SJCRH30 (cell line): ENCODE results near the gene TDRD1. TPM values are rescaled to one million over a fixed set of nuclear protein-coding genes. Genes with fewer than 3 reads are reported as not detected.

ENCODE experiments used
- DNase-seq, 2 experiments: peaks; one replicate each; pipeline ENCODE4 v3.0.0-alpha.2; 2015 to 2020
- H3K27ac ChIP-seq: fragments of 250-450 bp; sonication (Bioruptor Pico); 2 replicates; pipeline ENCODE4 v1.5.1; 2020; ENCODE audit warnings: mild to moderate bottlenecking, moderate library complexity
- H3K27me3 ChIP-seq: fragments of 250-450 bp; sonication (Bioruptor Pico); 2 replicates; pipeline ENCODE4 v1.5.1; 2020; ENCODE audit warnings: mild to moderate bottlenecking, moderate library complexity
- H3K36me3 ChIP-seq: fragments of 250-450 bp; sonication (Bioruptor Pico); 2 replicates; pipeline ENCODE4 v1.5.1; 2020; ENCODE audit warnings: mild to moderate bottlenecking, moderate library complexity
- H3K4me1 ChIP-seq: fragments of 250-450 bp; sonication (Bioruptor Pico); 2 replicates; pipeline ENCODE4 v1.5.1; 2020; ENCODE audit warnings: mild to moderate bottlenecking, moderate library complexity
- H3K4me3 ChIP-seq: fragments of 250-450 bp; sonication (Bioruptor Pico); 2 replicates; pipeline ENCODE4 v1.5.1; 2020; ENCODE audit warnings: mild to moderate bottlenecking, moderate library complexity
- H3K9me3 ChIP-seq: fragments of 250-450 bp; sonication (Bioruptor Pico); replicated peaks from 2 replicates; pipeline ENCODE4 v1.5.1; 2020; ENCODE audit warnings: mild to moderate bottlenecking, moderate library complexity
- total RNA-seq: library from RNA; depleted of rRNA; stranded (reverse); fragments of >200 nt; shearing (Covaris generic); gene quantifications from 2 replicates; pipeline ENCODE4 v1.2.3, GENCODE V29; 2014

The TDRD1 gene
- total RNA-seq, 1 experiment from 2014 or later, result 0.61 TPM

- Histone ChIP-seq H3K4me3 (no peak overlapping the region), H3K9me3 (peaks cover 3% of the 10 kb centered on the region; the same call in 1 of the 2 replicates), H3K4me1 (0 out of 2 replicates have a peak, but pooled peaks cover 4% of the 10 kb centered on the region)
These were observed 10.6 kb upstream of the TDRD1 start for GRCh38 chr10:114168450-114169009.

GRCh38 chr10:114172216-114172615, 6.9 kb upstream of the TDRD1 start:
- H3K27me3 ChIP-seq, result no peaks in the 10 kb centered on the region
- no peaks in the 10 kb centered on the region for H3K36me3 ChIP-seq
- H3K9me3 ChIP-seq, result peaks cover 3% of the 10 kb centered on the region; the same call in 1 of the 2 replicates
- H3K4me1 ChIP-seq, result 0 out of 2 replicates have a peak, but pooled peaks cover 4% of the 10 kb centered on the region
- no peak overlapping the region for H3K4me3 ChIP-seq
- DNase-seq, result no peak
- H3K27ac ChIP-seq, result no peak overlapping the region

More at GRCh38 chr10:114168450-114169009, 10.6 kb upstream of the TDRD1 start:
- 0 out of 2 replicates have a peak, but pooled peaks cover 1% of the 10 kb centered on the region for H3K36me3 ChIP-seq
- H3K27ac ChIP-seq, result no peak overlapping the region
- H3K27me3 ChIP-seq, result no peaks in the 10 kb centered on the region
- no peak for DNase-seq

- Histone ChIP-seq H3K9me3 (peaks cover 3% of the 10 kb centered on the region; the same call in 1 of the 2 replicates), H3K27me3 (no peaks in the 10 kb centered on the region), H3K27ac (no peak overlapping the region), H3K36me3 (no peaks in the 10 kb centered on the region), H3K4me3 (peak overlapping the region; percentile 93), H3K4me1 (0 out of 2 replicates have a peak, but pooled peaks cover 4% of the 10 kb centered on the region)
- DNase-seq, result no peak
These were observed 6.2 kb upstream of the TDRD1 start for GRCh38 chr10:114172776-114173602.

GRCh38 chr10:114173603-114173920, 5.6 kb upstream of the TDRD1 start:
- Histone ChIP-seq H3K27me3 (no peaks in the 10 kb centered on the region), H3K36me3 (no peaks in the 10 kb centered on the region), H3K4me3 (peak overlapping the region; percentile 93), H3K9me3 (peaks cover 3% of the 10 kb centered on the region; the same call in 1 of the 2 replicates), H3K4me1 (0 out of 2 replicates have a peak, but pooled peaks cover 4% of the 10 kb centered on the region), H3K27ac (peak overlapping the region; percentile 64)
- DNase-seq, result no peak

- H3K4me1 ChIP-seq, result 0 out of 2 replicates have a peak, but pooled peaks cover 4% of the 10 kb centered on the region
- H3K4me3 ChIP-seq, result peak within 1 kb of the TSS; percentile 93
- H3K27me3 ChIP-seq, result no peaks in the 10 kb centered on the region
- H3K9me3 ChIP-seq, result no peaks in the 10 kb centered on the region
- peak within 1 kb of the TSS; percentile 64 for H3K27ac ChIP-seq
- DNase-seq, result peak; percentile 87 to 90
- H3K36me3 ChIP-seq, result no peaks in the 10 kb centered on the region
These were observed 5.0 kb upstream of the TDRD1 start, which contains the start of gene CCDC186 for GRCh38 chr10:114173921-114174694. CCDC186 (minus strand) TSS chr10:114174203; CDS start chr10:114163268, 10,935 bp downstream.

GRCh38 chr10:114174695-114175188, 4.4 kb upstream of the TDRD1 start:
- peak in 1 of 2 experiments; percentile 16 for DNase-seq

GRCh38 chr10:114175667-114176066, 3.5 kb upstream of the TDRD1 start:
- no peaks in the 10 kb centered on the region for H3K36me3 ChIP-seq
- no peaks in the 10 kb centered on the region for H3K27me3 ChIP-seq
- H3K4me1 ChIP-seq, result 0 out of 2 replicates have a peak, but pooled peaks cover 4% of the 10 kb centered on the region
- H3K4me3 ChIP-seq, result no peak overlapping the region
- DNase-seq, result no peak
- no peaks in the 10 kb centered on the region for H3K9me3 ChIP-seq
- no peak overlapping the region for H3K27ac ChIP-seq

More at GRCh38 chr10:114174695-114175188, 4.4 kb upstream of the TDRD1 start:
- no peaks in the 10 kb centered on the region for H3K27me3 ChIP-seq
- H3K4me3 ChIP-seq, result peak overlapping the region; percentile 93
- H3K9me3 ChIP-seq, result no peaks in the 10 kb centered on the region
- H3K36me3 ChIP-seq, result no peaks in the 10 kb centered on the region
- H3K27ac ChIP-seq, result no peak overlapping the region; the same call in 1 of the 2 replicates
- H3K4me1 ChIP-seq, result 0 out of 2 replicates have a peak, but pooled peaks cover 4% of the 10 kb centered on the region

- Histone ChIP-seq H3K27me3 (no peaks in the 10 kb centered on the region), H3K4me3 (no peak overlapping the region), H3K9me3 (no peaks in the 10 kb centered on the region), H3K36me3 (no peaks in the 10 kb centered on the region), H3K4me1 (peaks cover 10% of the 10 kb centered on the region), H3K27ac (no peak overlapping the region)
- no peak for DNase-seq
These were observed 2.6 kb upstream of the TDRD1 start for GRCh38 chr10:114176511-114176910.

GRCh38 chr10:114179747-114180146, 594 bp downstream of the TDRD1 start:
- 0 out of 2 replicates have a peak, but pooled peaks cover 2% of the 10 kb centered on the region for H3K9me3 ChIP-seq
- H3K4me3 ChIP-seq, result no peak overlapping the region
- H3K4me1 ChIP-seq, result peaks cover 16% of the 10 kb centered on the region
- H3K36me3 ChIP-seq, result no peaks in the 10 kb centered on the region
- H3K27me3 ChIP-seq, result no peaks in the 10 kb centered on the region
- no peak overlapping the region for H3K27ac ChIP-seq
- DNase-seq, result no peak

- Histone ChIP-seq H3K4me3 (no peak overlapping the region), H3K27me3 (no peaks in the 10 kb centered on the region), H3K4me1 (peaks cover 16% of the 10 kb centered on the region), H3K36me3 (no peaks in the 10 kb centered on the region), H3K27ac (no peak overlapping the region; the same call in 1 of the 2 replicates), H3K9me3 (0 out of 2 replicates have a peak, but pooled peaks cover 2% of the 10 kb centered on the region)
- no peak for DNase-seq
These were observed 1.8 kb downstream of the TDRD1 start for GRCh38 chr10:114180937-114181336.

- Histone ChIP-seq H3K27ac (peak overlapping the region; percentile 76), H3K36me3 (no peaks in the 10 kb centered on the region), H3K4me1 (peaks cover 16% of the 10 kb centered on the region), H3K27me3 (no peaks in the 10 kb centered on the region), H3K4me3 (no peak overlapping the region), H3K9me3 (0 out of 2 replicates have a peak, but pooled peaks cover 2% of the 10 kb centered on the region)
- DNase-seq, result peak; percentile 82 to 93
These were observed 2.8 kb downstream of the TDRD1 start for GRCh38 chr10:114181971-114182370.

GRCh38 chr10:114183563-114183962, 4.4 kb downstream of the TDRD1 start:
- Histone ChIP-seq H3K27me3 (no peaks in the 10 kb centered on the region), H3K9me3 (0 out of 2 replicates have a peak, but pooled peaks cover 2% of the 10 kb centered on the region), H3K4me3 (no peak overlapping the region), H3K36me3 (no peaks in the 10 kb centered on the region), H3K27ac (no peak overlapping the region), H3K4me1 (peaks cover 16% of the 10 kb centered on the region)
- DNase-seq, result no peak

- 0 out of 2 replicates have a peak, but pooled peaks cover 2% of the 10 kb centered on the region for H3K9me3 ChIP-seq
- H3K27me3 ChIP-seq, result no peaks in the 10 kb centered on the region
- H3K4me1 ChIP-seq, result peaks cover 16% of the 10 kb centered on the region
- no peak overlapping the region for H3K27ac ChIP-seq
- DNase-seq, result peak; percentile 42 to 73
- H3K36me3 ChIP-seq, result no peaks in the 10 kb centered on the region
- no peak overlapping the region for H3K4me3 ChIP-seq
These were observed 5.1 kb downstream of the TDRD1 start for GRCh38 chr10:114184276-114184675.

GRCh38 chr10:114188001-114188400, 8.8 kb downstream of the TDRD1 start:
- H3K9me3 ChIP-seq, result 0 out of 2 replicates have a peak, but pooled peaks cover 1% of the 10 kb centered on the region
- no peaks in the 10 kb centered on the region for H3K27me3 ChIP-seq
- no peak for DNase-seq
- H3K27ac ChIP-seq, result no peak overlapping the region
- H3K4me3 ChIP-seq, result no peak overlapping the region
- H3K4me1 ChIP-seq, result peaks cover 1% of the 10 kb centered on the region
- no peaks in the 10 kb centered on the region for H3K36me3 ChIP-seq
